Epidermal melanocyte (primary cell): ENCODE data around the gene GSTM4.
"Not testable (repeated sequence)": the region's sequence is repeated elsewhere in the genome, so short reads cannot be mapped to it uniquely, and the experiment has no call there.

Experiments
- DNase-seq: peaks from one replicate; pipeline ENCODE4 v3.0.0; 2011; ENCODE audit warnings: low spot score; ENCODE audit not compliant: insufficient read length

The GSTM4 gene

GRCh38 chr1:109697861-109698260, 42.0 kb downstream of the GSTM4 start:
- DNase-seq, result not testable (repeated sequence)

GRCh38 chr1:109702940-109703339, 47.0 kb downstream of the GSTM4 start:
- not testable (repeated sequence) for DNase-seq

- DNase-seq, result no peak
Observed at GRCh38 chr1:109704173-109704572, 48.3 kb downstream of the GSTM4 start.

- no peak for DNase-seq
Observed at GRCh38 chr1:109705411-109705810, 49.5 kb downstream of the GSTM4 start.

GRCh38 chr1:109708949-109709348, 53.0 kb downstream of the GSTM4 start:
- not testable (repeated sequence) for DNase-seq

GRCh38 chr1:109709822-109710221, 53.9 kb downstream of the GSTM4 start:
- not testable (repeated sequence) for DNase-seq
